ENCODE results near the gene NPAS4.
"Not testable (repeated sequence)": the region's sequence is repeated elsewhere in the genome, so short reads cannot be mapped to it uniquely, and the experiment has no call there.

Gene NPAS4

DNA sequence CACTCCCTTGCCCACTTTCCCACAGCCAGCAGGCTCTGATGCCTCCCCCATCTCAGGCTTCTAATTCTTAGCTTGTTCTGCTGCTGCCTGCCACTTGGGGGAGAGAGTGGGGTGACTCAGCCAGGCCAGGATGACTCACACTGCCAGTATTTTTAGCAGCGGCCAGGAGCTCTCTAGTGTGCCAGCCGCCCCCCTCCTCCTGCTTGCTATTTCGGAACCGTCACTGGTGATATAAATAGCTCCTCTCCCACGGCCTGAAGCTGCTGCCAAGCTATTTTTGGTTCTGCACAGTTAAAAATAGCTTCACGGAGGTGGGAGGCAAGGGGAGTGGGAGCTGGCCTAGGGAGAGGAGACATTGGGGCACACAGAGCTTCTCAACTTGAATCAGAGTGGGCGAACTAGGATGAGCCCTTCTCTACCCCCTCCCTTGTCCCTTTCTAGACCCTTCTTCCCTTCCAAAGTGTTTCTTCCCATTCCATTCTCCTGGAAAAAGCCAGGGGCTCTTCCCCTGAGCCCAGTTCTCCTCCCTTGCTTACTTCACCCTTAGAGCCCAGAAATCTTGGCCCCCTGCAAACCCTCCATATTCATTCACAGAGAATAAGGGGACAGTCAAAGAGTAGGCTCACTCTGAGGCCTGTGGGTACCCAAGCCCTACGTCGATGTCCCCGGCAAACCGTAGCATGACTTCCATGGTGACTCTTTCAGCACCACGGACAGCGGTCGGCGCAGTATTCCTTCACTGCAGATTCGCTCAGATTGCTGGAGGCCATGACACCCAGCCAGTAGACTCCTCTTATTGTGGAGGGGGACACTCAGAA, 2.5 kb upstream of the NPAS4 start:
- DNase-seq = peak; percentile 51

GRCh38 chr11:66418986-66419308, 1.9 kb upstream of the NPAS4 start:
- DNase-seq = no peak

DNA sequence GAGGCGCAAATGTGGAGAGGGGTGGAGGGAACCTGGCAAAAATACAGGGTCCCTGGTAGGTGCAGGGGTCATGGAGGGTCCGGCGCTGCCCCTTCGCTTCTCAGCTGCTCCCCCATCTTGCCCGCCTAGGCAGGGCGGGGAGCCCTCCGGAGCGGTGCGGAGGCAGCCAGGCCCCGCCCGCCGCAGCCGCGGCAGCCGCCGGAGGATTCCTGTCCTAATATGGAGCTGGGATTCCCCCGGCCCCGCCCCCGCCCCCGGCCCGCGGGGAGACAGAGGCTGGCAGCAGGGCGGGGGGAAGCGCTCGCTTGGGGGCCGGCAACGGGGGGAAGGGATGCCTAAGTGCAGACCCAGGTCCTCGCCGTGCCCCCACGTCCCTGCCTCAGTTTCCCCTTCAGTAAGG, 1.0 kb upstream of the NPAS4 start:
- no peak for DNase-seq

- no peak for DNase-seq
Observed at GRCh38 chr11:66421492-66422205, 814 bp downstream of the NPAS4 start.

DNA sequence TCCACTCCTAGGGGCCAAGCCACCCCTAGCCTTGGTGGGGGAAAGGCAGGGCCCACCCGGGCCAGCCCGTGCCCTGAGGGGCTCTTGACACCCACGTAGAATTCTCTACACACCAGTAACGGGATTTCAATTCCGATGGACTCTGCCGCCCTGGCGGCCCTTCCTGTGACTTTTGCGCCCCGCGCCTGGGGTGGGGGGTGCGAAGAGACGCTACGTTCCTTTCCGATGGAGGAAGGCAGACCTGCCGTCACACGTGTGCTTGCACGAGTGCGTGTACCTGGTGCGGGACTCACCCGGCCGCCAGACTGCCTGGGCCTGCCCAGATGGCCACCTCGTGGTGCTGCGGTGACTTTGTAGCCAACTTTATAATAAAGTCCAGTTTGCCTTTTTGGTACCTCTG, 5.5 kb downstream of the NPAS4 start:
- DNase-seq = no peak

- DNase-seq = no peak
Observed at GRCh38 chr11:66428933-66429332, 8.1 kb downstream of the NPAS4 start.

DNA sequence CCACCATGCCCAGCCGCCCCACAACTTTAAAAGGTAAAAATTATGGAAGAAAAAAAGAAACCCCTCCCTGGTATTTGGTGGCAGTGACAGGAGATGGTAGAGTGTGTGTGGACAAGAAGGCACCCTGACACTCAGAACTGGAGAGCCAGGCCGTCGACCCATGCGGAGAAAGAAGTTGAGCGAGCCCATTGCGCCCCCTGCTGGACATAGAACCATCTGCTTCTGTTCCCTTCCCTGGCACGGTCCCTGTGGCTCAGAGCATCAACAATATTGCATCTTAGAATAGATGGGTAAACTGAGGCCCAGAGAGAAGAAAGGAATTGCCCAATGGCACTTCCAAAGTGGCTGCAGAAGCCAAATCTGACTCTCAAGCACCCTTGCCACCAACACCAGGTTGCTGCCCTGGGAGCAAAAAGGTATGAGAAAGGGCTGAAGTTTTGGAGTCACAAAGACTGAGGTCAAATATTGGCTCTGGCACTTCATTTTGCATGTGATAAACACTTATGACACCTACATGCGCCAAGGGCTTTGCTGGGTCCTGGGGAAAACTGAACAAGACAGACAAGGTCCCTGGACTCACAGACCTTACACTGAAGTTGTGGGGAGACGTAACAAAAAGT, 9.3 kb downstream of the NPAS4 start:
- DNase-seq = peak; percentile 82

- not testable (repeated sequence) for DNase-seq
Observed at GRCh38 chr11:66431287-66431686, 10.5 kb downstream of the NPAS4 start.

- not testable (repeated sequence) for DNase-seq
Observed at GRCh38 chr11:66431871-66432329, 11.1 kb downstream of the NPAS4 start.

GRCh38 chr11:66432597-66432996, 11.8 kb downstream of the NPAS4 start:
- DNase-seq = no peak

- DNase-seq = no peak
Observed at GRCh38 chr11:66437979-66438503, 17.2 kb downstream of the NPAS4 start.

DNA sequence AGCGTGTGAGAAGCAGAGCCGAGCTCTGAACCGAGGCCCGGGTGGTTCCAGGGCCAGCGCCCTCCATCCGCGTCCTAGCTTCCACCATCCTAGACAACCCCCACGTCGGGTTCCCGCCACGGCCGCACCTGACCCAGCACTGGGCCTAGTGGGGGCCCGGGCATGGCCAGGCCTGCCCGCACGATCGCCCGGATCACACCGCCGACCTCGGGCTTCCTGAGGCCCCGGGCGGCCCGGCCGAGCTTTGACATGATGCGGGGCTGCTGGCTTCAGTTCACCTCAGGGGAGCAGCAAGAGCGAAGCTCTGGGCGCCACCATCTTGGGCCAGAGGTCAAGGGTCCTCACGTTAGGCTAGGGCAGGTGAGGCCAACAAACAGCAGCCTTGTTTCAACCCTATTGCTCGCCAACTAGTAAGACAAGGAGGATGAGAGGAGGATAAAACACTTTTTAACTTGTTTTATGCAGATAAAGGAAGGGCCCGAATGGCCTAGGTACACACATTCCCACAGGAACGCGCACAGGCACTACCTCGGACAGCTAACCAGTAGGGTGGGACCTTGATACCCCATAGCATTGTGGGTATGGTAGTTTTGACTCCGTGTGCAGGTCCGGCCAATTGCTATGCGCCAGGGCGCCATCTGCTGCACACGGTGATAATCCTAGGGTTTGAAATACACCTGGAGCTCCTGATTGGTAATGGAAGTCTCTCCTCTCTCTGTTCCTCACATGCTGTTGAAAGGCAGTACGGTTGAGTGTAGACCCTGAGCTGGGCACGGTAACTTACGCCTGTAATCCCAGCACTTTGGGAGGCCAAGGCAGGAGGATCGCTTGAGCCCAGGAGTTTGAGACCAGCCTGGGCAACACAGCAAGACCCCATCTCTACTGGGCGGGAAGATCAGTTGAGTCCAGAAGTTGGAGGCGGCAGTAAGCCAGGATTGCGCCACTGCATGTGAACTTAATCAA, 17.9 kb downstream of the NPAS4 start, which contains the start of gene MRPL11:
Gene MRPL11 (minus strand): TSS at position 345 of the 963 bp plus-strand sequence. CDS start 94 bp downstream, at position 251.
- DNase-seq = peak; percentile 91

DNA sequence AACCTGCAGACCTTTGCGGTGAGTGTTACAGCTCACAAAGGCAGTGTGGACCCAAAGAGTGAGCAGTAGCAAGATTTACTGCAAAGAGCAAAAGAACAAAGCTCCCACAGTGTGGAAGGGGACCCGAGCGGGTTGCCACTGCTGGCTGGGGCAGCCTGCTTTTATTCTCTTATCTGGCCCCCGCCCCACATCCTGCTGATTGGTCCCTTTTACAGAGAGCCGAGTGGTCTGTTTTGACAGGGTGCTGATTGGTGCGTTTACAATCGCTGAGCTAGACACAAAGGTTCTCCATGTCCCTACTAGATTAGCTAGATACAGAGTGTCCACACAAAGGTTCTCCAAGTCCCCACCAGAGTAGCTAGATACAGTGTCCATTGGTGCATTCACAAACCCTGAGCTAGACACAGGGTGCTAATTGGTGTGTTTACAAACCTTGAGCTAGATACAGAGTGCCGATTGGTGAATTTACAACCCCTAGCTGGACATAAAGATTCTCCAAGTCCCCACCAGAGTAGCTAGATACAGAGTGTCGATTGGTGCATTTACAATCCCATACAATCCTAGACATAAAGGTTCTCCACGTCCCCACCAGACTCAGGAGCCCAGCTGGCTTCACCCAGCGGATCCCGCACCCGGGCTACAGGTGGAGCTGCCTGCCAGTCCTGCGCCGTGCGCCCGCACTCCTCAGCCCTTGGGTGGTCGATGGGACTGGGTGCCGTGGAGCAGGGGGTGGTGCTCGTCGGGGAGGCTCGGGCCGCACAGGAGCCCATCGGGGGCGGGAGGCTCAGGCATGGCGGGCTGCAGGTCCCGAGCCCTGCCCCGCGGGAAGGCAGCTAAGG, 19.5 kb downstream of the NPAS4 start:
- not testable (repeated sequence) for DNase-seq

GRCh38 chr11:66440940-66441282, 20.1 kb downstream of the NPAS4 start:
- not testable (repeated sequence) for DNase-seq

DNA sequence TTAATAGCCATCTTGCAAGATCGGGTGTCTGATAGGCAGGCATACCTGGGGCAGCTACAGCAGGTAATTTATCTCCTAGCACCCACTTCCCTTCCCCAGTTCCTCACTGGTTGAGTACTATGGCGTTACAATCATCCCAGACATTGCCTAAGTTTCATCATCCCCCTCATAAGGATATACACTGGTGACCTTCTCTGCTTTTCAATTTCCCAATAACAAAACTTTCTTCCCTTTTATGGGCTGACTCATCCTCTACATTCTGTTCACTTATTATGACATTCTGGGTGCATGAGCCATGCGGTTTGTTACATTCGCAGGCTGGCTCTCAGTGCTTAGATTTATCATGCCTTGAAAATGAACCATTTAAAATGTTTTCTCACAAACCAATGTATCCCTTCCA, 22.8 kb downstream of the NPAS4 start:
- DNase-seq = no peak

GRCh38 chr11:66447012-66447411, 26.2 kb downstream of the NPAS4 start:
- DNase-seq = no peak

DNA sequence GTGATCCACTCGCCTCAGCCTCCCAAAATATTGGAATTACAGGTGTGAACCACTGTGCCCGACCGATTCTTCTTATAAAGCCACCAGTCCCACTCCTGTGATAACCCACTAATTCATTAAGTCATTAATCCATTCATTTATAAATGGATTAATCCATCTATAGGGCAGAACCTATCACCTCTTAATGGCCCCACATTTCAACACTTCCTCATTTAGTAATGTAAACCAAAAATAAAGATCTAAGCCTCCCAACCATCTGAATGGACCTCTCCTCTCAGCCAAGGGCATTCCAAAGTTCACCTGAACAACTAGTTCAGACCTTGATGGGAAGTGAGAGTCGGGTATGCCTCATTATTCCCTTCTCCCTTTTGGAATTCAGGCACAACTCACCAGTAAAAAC, 27.7 kb downstream of the NPAS4 start:
- DNase-seq = no peak

GRCh38 chr11:66450560-66450959, 29.7 kb downstream of the NPAS4 start:
- no peak for DNase-seq

GRCh38 chr11:66451663-66452062, 30.8 kb downstream of the NPAS4 start:
- DNase-seq = no peak

GRCh38 chr11:66454247-66454646, 33.4 kb downstream of the NPAS4 start:
- DNase-seq = no peak

- DNase-seq = no peak
Observed at GRCh38 chr11:66454828-66455227, 34.0 kb downstream of the NPAS4 start.
